ENCODE results near the gene MAN2B1.
"Not testable (repeated sequence)": the region's sequence is repeated elsewhere in the genome, so short reads cannot be mapped to it uniquely, and the experiment has no call there.

MAN2B1 gene

DNA sequence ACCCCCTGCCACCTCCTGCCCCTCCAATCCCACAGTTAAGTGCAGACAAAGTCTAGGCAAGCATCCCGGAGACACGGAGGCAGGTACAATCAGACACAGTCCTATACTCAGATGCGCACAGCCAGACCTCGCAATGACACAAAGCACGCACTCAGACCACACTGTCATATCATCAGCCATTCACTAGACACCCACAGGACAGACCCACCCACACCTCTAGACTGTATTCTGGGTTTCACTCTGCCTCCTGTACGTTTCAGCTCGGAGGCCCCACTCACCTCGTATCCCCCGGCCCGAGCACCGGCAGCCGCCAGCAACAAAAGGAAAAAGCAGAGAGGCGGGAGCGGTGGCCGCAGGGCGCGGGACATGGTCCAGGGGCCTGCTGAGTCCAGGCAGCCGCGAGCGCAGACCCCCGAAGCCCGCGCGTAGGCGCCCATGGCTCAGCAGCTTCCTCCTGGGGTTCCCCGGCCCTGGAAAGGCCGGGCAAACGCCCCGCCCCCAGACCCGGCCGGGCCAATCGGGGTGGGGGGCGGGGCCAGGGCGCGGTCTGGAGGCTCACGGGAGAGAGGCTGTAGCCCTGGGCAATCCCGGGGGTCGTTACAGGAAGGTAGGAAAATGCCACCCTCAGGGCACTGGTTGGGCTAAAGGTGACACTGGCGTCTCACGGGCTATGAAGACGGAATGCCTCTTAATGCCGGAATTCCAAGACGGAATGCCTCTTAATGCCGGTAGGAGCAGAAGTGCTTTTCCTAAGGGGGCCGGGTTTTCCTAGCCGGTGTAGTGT lies at the start of gene MAN2B1, which contains the start of gene WDR83:
TSS of gene MAN2B1 (minus strand) at position 478 of the 784 bp plus-strand sequence. CDS start at position 437, 41 bp downstream.
TSS of gene WDR83 (plus strand) at position 543 of the 784 bp plus-strand sequence. CDS start 2,984 bp downstream, outside the sequence.
- peak; percentile 53 to 80 (median 72) for DNase-seq

DNA sequence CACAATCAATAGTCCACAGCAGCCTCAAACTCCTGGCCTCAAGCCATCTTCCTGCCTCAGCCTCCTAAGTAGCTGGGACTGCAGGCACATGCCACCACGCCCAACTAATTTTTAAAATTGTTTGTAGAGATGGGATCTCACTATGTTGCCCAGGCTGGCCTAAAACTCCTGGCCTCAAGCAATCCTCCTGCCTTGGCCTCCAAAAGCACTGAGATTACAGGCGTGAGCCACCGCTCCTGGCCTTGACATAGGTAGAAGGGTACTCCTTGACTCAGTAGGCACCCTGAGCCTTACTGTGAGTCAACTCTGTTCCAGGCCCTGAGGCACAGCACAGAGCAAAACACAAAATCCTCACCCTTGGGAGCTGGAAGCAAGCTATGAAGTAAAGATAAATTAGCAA lies 49.4 kb upstream of the MAN2B1 start:
- no peak for DNase-seq

DNA sequence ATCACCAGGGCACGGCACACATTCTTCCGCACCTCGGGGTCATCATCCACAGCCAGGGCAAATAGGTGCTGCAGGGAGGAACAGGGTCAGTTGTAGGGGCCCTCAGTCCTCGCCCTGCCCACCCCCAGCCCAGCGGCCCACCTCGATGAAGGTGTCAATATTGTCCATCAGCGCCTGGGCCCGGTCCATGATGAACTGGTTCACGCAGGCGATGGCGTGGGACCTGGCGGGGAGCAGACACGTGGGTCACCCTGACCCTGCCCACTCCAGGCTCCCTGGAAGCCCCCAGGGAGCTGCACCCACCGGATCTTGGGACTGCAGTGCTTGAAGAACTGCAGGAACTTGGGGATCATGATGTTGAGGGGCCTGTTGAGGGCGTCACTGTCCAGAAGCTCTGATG lies 48.6 kb upstream of the MAN2B1 start:
- no peak for DNase-seq

DNA sequence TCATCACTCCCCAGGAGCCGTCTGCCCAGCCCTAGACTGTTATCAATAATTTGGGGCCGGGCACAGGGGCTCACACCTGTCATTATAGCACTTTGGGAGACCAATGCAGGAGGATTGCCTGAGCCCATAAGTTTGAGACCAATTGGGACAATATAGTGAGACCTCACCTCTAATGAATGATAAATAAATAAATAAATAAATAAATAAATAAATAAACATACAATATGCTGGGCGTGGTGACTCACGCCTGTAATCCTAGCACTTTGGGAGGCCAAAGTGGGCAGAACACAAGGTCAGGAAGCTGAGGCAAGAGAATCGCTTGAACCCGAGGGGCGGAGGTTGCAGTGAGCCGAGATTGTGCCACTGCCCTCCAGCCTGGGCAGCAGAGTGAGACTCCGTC lies 46.8 kb upstream of the MAN2B1 start:
- not testable (repeated sequence) for DNase-seq

DNA sequence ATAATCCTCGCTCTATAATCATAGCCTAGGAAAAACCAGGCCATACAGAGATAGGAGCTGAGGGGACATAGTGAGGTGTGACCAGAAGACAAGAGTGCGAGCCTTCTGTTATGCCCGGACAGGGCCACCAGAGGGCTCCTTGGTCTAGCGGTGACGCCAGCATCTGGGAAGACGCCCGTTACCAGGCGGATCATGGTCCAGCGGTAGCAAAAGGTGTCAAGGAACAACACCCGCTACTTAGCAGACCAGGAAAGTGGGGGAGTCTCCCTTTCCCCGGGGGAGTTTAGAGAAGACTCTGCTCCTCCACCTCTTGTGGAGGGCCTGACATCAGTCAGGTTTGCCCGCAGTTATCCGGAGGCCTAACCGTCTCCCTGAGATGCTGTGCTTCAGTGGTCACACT lies 45.5 kb upstream of the MAN2B1 start:
- DNase-seq: not testable (repeated sequence)

DNA sequence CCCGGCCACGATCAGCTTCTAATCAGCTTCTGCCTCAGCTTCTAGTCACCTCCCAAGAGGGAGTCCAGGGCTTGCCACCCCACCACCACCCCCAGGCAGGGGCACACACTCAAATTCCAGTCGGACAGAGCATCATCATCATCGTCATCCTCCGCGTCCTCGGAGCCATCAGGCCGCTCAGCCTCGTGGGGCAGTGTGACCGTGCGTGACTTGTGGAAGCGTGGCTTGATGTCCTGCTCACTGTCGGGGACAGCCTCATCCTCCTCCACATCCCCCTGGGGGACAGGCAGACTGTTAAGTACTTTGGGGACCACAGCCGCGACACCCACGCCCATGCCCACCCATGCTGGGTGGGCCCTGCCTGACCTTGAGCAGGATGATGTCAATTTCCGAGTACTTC lies 44.6 kb upstream of the MAN2B1 start:
- no peak for DNase-seq

DNA sequence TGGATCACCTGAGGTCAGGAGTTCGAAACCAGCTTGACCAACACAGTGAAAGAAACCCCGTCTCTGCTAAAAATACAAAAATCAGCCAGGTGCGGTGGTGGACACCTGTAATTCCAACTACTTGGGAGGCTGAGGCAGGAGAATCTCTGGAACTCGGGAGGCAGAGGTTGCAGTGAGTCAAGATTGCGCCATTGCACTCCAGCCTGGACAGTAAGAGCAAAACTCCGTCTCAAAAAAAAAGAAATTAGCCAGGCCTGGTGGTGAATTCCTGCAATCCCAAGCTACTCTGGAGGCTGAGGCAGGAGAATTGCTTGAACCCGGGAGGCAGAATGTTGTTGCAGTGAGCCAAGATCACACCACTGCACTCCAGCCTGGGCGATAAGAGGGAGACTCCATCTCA lies 42.1 kb upstream of the MAN2B1 start:
- DNase-seq: no peak

DNA sequence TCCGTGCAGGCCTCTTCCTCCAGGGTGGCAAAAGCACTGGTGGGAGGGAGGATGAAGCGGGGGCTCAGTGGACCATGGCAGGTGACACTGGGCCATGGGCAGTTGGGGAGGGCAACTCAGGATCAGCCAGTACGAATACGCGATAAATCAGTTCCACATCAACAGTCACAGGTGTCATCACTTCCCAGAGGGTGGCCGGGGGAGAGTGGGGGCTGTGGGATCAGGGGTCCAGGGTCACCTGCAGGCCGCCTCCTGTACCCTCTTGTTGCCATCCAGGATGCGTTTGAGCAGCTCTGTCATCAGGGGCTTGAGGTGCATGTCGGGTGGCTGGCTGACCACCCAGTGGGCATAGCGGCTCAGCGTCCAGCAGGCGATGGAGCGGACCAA lies 39.8 kb upstream of the MAN2B1 start:
- DNase-seq: no peak

DNA sequence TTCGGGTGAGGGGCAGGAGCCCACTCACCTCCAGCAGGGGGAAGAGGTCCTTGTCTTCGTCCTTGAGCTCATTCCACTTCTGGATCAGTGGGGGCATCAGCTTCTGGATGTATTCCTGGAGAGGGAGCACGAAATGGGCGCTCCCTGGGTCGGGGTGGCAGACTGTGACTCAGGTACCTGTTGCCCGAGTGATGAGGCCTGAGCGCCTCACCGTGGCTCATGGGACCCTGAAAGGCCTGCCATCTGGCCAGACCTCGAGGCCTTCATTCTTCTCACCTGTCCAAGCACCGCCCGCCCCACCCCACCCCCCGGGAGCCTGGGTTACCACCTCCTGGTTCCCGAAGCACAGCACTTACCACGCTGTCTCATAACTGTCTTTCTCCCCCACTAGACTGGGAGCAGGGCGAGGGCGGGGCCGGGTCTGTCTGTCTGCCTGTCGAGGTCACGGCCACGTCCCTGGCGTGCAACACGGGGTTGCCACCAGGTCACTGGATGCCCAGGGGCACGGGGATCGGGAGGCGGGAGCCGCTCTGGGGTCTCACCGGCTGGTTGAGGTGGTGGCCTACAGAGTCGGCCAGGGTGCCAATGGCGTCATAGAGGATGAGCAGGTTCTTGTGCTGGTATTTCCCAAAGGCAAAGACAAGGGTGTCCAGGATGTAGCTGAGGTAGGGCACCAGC lies 39.3 kb upstream of the MAN2B1 start:
- DNase-seq: no peak

DNA sequence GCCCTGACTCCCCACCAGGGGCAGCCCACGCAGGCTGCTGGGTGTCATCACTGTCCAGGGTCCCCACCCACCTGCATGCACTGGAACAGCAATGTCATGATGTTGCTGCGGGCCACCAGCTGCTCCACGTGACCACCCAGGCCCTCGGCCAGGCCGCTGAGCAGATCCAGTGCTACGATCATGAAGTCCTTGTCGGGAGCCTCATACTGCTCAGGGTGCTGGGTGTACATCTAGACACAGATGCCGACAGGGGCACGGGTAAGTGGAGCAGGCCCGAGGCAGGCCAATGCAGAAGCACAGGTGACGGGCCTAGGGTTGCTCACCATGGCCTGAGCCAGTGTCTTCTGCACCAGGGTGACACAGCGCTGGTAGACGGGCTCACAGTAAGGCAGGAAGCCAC lies 38.6 kb upstream of the MAN2B1 start:
- no peak for DNase-seq

DNA sequence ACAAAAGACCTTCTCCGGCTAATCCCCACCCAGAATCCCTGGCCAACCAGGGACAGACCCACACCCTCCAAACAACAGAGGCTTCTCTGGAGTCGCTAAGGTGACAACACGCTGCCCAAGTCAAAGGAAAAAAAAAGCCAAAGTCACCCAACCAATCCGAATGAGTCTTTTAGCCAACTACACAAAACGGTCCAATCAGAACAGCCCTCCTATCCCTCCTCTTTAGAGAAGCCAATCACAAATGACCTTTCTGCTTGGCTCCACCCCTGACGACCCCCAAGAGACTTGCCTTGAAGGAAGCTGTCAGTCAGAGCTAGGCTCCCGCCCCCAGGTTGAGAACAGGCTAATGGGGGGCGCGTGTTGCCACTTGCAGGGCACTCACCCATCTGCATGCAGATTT lies 36.5 kb upstream of the MAN2B1 start:
- DNase-seq: no peak

DNA sequence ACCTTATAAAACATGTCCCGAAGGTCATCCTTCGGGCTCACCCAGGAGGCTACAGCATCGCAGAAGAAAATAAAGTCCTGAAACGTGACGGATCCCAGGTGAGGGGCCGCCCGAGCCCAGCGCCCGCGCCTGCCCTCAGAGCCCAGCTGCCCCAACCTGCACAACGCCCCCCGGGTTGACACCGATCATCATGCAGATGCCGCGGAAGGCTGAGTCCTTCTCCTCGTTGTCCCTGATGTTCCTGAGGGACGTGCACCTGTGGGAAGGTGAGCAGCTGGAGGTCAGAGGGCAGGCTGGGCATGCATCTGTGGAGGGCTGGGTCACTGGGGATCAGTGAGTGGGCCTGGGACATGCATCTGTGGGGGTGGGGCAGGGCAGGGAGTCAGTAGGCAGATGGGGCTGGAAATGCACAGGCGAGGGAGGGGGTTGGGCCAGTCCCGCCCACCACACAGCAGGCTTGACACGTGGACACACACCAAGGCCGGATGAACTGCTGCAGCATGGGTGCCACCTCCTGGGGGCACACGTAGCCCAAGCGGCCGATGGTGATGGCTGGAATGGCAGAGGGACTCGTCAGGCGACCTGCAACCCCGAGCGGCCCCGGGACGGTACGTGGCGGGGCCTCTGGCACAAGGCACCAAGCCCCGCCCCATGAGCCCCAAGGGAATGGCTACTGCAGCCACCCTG lies 35.2 kb upstream of the MAN2B1 start:
- DNase-seq: no peak

DNA sequence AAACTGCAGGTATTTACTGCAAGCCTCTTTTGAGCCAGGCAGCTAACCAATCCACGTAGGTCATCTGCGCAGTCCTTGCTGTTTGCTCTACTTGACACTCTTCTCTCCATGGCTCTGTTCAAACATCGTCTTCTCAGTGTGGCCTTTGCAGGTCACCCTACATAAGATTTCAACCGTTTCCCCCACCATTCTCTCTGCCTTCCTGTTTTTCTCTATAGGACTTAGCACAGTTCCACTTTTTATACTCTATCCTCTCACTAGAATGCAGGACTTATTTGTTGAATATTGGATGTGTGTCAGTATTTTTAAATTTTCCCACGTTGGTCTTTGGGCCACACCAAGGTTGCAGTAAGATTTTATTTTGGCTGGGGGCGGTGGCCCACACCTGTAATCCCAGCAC lies 31.6 kb upstream of the MAN2B1 start:
- no peak for DNase-seq

DNA sequence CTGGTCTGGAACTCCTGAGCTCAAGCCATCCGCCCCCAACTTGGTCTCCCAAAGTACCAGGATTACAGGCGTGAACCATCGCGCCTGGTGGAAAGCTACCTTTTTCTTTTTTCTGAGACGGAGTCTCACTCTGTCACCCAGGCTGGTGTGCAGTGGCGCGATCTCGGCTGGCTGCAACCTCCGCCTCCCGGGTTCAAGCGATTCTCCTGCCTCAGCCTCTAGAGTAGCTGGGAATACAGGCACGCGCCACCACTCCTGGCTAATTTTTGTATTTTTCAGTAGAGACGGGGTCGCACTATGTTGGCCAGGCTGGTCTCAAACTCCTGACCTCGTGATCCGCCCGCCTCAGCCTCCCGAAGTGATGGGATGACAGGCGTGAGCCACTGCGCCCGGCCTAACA lies 30.9 kb upstream of the MAN2B1 start:
- DNase-seq: not testable (repeated sequence)

DNA sequence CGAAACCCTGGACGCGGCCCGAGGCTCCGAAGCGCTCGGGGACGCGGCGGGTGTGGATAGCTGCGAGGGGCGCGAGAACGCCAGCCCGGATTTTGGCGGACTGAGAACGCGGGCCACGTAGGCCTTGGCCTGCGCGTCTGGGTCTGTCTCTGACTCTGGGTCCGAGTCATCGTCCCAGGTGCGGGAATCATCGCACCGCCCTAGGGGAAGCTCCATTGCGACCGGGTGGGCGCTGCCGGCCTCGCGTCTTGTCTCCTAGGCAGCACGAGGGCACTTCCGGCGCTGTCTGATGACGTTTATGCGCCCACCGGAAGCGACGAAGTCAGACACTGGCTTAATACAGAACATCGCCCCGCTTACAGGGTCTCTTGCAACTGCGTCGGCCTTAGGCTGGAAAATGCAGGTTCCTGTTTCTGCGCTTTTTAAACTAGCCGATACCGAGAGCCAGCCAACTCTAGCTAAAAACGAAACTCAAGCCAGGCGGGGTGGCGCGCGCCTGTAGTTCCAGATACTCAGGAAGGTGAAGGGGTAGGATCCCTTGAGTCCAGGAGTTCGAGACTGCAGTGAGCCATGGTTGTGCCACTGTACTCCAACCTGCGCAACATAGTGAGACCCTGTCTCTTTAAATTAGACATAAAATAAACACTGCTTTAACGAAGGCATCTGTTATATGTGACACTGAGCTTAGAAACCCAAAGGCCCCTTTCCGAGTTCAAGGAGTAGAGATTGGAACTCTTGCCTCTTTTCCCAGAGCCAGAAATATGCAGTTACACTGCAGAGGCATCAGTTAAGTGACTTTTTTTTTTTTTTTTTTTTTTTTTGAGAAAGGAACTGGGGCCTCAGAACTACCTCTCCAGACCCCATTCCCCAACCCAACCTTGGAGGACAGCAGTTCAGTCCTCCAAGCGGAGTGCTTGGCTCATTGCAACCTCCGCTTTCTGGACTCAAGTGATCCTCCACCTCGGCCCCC lies 30.1 kb upstream of the MAN2B1 start, which contains the start of gene FBXW9:
TSS of gene FBXW9 (minus strand) at position 266 of the 970 bp plus-strand sequence. CDS start at position 216, 50 bp downstream.
- peak; percentile 85 to 96 (median 95) for DNase-seq

DNA sequence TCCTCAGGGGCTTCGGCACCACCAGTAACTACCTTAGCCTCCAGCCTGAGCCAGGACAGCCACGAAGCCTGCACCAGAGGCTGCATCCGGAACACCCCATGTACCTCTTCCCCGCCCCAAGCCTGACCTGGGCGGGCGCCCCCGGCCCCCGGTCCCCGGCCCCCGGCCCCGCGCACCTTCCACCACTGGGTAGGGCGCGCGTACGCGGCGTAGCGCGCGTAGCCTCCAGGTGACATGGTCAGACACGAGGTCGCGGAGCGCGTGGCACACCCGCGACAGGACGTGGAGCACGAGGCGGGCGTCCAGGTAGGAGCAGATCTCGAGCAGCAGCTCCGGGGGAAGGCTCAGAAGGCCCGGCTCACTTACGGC lies 29.4 kb upstream of the MAN2B1 start:
- peak in 1 of 6 experiments; percentile 31 for DNase-seq

DNA sequence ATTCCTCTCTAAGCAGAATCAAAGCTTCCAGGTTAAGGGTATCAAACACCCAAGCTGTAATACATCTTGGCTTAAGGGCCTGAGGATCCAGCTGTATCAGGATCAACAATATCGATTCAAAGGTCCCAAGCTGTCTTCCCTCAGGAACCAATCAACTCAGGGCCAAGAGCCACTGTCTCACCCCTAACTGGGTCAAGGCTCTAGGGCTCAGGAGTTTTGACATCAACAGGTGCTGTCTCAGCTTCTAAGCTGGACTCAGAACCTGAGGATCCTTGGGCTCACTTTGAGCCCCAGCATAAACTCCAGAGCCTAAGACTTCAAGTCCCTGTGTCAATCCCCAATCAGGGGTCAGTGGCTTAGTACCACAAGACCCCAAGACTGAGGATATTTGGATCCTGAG lies 29.0 kb upstream of the MAN2B1 start:
- no peak for DNase-seq

DNA sequence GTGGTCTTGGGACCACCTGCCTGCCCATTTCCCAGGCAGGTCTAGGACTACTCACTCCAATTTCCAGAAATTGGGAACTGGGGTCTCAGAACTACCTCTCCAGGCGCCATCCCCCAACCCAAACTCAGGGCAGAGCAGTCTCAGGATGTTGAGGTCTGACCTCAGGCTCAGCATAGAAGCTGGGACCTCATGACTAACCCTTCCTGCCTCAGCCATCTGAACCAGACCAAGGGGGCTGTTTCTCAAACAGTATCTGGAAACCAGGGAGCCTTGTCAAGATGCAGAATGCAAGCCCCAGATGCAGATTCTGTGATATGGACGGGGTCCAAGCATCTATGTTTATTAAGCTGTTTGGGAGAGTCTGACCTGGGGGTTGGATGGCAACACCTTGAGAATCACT lies 28.6 kb upstream of the MAN2B1 start:
- DNase-seq: no peak

DNA sequence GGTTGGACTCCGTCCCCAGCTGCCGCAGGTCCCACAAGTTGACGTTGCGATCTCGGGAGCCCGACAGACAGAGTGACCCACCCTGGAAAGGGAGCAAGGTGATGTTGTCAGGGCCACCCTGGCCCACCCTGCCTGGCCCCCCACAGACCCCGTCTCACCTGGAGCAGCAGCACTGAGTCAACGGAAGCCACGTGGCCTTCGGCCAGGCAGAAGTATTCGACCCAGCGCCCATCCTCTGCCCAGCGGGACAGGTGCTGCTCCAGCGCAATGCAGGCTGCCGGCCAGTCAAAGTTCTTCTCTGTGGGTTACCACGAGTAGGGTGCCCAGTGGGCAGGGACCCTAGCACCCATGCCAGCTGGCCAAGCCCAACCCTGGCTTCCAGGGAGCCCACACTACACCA lies 28.1 kb upstream of the MAN2B1 start:
- DNase-seq: no peak

DNA sequence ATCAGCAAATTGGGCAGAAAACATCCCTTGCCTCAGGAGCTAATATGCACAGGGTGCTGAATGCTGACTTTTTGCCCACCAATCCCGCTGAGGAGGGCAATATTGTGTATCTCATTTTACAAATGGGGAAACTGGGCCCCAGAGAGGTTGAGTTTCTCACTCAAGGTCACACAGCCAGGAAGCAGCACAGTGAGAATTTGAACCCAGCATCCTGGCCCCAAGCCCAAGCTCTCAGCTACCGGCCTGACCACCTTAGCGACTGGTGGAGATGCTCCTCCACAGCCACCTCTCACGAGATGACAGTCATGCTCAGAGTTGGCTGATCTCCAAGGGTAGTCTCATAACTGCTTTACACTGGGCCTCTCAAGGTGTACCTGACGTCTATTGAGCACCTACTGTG lies 26.4 kb upstream of the MAN2B1 start:
- no peak for DNase-seq

DNA sequence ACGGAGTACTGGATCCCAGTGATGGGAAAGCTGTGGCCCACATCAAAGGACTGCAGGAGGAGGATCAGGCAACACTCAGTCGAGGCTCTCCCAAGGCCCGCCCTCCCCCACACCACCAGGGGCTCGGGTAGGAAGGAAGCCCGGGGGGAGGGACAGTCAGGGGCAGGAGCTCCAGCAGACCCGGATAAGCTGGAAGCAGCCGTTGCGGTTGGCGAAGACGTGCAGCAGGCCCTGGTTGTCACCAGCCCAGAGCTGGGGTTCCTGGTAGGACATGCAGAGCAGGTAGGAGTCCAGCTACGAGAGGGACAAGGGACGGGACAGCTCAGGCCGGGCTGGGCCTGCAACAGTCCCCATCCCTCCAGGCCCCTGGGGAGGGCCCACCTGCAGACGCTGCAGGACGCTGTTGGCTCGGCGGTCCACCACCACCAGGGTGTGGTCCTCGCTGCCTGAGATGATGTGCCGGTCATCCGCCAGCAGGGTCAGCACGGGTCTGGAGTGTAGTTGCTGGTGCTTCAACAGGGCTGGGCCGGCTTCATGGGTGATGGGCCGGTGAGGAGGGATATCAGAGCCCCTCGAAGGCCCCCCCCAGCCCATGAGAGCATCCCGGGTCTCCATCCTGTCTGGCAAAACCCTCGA lies 23.2 kb upstream of the MAN2B1 start:
- no peak for DNase-seq

DNA sequence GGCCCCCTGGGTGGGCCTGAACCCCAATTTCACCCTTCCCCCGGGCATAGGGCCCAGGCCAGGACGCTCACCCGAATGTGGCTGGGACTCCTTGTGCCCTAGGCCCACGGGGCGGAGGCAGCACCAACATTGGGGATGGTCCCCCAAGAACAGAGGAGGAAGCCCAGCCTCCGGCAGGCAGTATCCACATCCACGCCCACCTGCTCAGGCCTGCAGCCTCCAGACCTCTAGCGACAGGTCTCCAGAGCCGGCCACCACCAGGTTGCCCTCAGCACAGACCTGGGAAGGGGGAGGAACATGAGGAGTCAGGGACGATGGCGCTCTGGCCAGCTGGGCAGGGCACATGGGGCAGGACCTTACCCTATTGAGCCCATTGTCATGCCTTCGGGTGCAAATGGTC lies 22.5 kb upstream of the MAN2B1 start:
- no peak for DNase-seq

All from stimulated activated naive CD4-positive, alpha-beta T cell (primary cell).